Measurements from ENCODE around the gene LIPA.

DNA sequence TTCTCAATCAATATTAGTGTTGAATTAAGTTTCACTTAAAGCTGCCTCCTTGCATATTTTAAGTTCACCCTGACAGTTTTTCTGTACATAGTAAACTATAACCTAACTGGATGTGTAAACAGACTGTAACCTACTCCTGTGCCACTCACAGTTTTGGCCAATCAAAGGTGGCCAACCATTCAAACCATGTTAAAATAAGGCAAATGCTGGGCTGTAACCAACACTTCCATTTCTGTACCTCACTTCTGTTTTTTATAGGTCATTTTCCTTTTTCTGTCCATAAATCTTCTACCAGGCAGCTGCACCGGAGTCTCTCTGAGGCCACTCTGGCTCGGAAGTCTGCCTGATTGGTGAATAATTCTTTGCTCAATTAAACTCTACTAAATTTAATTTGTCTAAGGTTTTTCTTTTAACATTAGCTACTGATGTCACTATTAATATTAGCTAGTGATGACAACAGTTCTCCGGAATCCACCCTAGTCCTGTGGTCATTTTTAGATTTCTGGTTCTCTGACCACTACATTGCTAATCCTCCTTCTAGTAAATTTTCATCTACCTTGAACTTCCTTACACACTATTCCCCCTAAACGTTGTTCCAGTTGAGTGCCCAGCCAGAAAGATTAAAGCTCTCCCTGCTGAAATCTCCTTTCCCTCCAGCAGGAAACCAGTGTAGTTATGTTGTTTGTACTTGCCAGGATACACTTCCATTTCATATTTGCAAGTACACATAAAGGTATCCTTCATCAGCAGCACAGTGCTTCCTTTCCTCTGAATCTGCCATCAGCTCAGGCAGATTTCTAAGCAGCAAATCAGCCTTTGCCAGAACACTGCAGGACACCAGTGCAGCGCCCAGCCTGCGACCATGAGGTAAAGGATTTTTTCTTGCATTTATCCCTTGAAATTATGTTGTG is 31.7 kb upstream of the LIPA start:
- TF ChIP-seq ZNF431 (CRISPR knock-in tag; IDR thresholded peaks at IDR 0.05) (no peak), EZH2 (IDR thresholded peaks at IDR 0.05; ENCODE audit: borderline replicate concordance, low read depth, low read length) (no peak), U2AF1 (optimal IDR thresholded peaks at IDR 0.05; ENCODE audit: low read depth, low read length) (no peak)
- TF ChIP-seq, protein P1, sequence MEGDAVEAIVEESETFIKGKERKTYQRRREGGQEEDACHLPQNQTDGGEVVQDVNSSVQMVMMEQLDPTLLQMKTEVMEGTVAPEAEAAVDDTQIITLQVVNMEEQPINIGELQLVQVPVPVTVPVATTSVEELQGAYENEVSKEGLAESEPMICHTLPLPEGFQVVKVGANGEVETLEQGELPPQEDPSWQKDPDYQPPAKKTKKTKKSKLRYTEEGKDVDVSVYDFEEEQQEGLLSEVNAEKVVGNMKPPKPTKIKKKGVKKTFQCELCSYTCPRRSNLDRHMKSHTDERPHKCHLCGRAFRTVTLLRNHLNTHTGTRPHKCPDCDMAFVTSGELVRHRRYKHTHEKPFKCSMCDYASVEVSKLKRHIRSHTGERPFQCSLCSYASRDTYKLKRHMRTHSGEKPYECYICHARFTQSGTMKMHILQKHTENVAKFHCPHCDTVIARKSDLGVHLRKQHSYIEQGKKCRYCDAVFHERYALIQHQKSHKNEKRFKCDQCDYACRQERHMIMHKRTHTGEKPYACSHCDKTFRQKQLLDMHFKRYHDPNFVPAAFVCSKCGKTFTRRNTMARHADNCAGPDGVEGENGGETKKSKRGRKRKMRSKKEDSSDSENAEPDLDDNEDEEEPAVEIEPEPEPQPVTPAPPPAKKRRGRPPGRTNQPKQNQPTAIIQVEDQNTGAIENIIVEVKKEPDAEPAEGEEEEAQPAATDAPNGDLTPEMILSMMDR (IDR thresholded peaks at IDR 0.05 in 2 of 3, conservative IDR thresholded peaks at IDR 0.05 in 1 of 3; ENCODE audit: insufficient read depth in 2 of 3, low read depth in 1 of 3, low read length in 3 of 3) = no peak
- TF ChIP-seq, protein P2, sequence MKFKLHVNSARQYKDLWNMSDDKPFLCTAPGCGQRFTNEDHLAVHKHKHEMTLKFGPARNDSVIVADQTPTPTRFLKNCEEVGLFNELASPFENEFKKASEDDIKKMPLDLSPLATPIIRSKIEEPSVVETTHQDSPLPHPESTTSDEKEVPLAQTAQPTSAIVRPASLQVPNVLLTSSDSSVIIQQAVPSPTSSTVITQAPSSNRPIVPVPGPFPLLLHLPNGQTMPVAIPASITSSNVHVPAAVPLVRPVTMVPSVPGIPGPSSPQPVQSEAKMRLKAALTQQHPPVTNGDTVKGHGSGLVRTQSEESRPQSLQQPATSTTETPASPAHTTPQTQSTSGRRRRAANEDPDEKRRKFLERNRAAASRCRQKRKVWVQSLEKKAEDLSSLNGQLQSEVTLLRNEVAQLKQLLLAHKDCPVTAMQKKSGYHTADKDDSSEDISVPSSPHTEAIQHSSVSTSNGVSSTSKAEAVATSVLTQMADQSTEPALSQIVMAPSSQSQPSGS (CRISPR knock-in tag; IDR thresholded peaks at IDR 0.05) = no peak

All from K562 (cell line).